HEK293T (cell line): ENCODE results near the gene RAMP3.

ENCODE experiments used
- ARNT ChIP-seq: fragments of 450-650 bp; IDR thresholded peaks from 2 replicates; pipeline ENCODE4 v1.6.1; 2017; ENCODE audit warnings: mild to moderate bottlenecking
- CTBP1 ChIP-seq: fragments of 450-650 bp; IDR thresholded peaks from 2 replicates; pipeline ENCODE4 v1.6.1; 2016; ENCODE audit warnings: borderline replicate concordance
- FOXM1 ChIP-seq: fragments of 450-650 bp; IDR thresholded peaks from 2 replicates; pipeline ENCODE4 v1.6.1; 2017; ENCODE audit warnings: mild to moderate bottlenecking, borderline replicate concordance
- PKNOX1 ChIP-seq: fragments of 450-650 bp; IDR thresholded peaks from 2 replicates; pipeline ENCODE4 v1.6.1; 2016
- SP1 ChIP-seq: fragments of 450-650 bp; IDR thresholded peaks from 2 replicates; pipeline ENCODE4 v1.6.1; 2017

DNA sequence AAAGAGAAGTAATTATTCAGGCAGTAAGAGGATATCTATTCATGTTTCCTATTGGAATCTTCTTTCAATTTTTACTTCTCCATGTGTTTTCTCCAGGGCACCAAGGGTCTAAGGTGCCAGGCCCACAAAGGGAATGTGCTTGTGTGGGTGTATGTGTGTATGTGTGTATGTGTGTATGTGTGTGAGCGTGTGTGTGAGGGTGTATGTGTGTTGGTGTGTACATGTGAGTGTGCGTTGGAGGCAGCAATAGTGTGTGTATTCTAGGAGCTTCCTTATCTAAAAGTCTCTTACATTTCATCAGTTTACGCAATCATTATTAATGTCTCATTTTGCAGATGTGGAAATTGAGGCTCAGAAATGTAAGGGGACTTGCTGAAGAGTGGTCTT, 28.3 kb downstream of the RAMP3 start:
- no peak for TF ChIP-seq FOXM1
- TF ChIP-seq CTBP1: no peak
- TF ChIP-seq PKNOX1: no peak
- TF ChIP-seq ARNT: no peak
- TF ChIP-seq SP1: no peak
